CD4-positive, alpha-beta T cell (primary cell): ENCODE data around the gene SPDEF. TPM values are rescaled to one million over a fixed set of nuclear protein-coding genes. Genes with fewer than 3 reads are reported as not detected.

ENCODE experiments used
- ATAC-seq: fragments of 200-7000 bp; cut with Tn5 transposase; one replicate; pipeline ENCODE4 v1.10.0; 2022; ENCODE audit warnings: mild to moderate bottlenecking; ENCODE audit not compliant: poor library complexity
- CTCF ChIA-PET: fragments of 350-600 bp; sonication (Branson Sonifier 250); formaldehyde crosslinking; loops from one replicate; lab custom pipeline; 2021; ENCODE audit warnings: antibody characterized with exemption, inconsistent platforms; lab: Charles Lee
- POLR2A ChIA-PET: fragments of 350-600 bp; sonication (Branson Sonifier 250); formaldehyde crosslinking; loops from one replicate; lab custom pipeline; 2021; ENCODE audit warnings: antibody characterized with exemption, inconsistent platforms; lab: Charles Lee
- DNase-seq, 14 experiments: peaks; one replicate each; pipeline ENCODE4 v3.0.0-alpha.2; 2013 to 2020; ENCODE audit warnings: mixed read lengths in 2 of 14
- H3K27ac ChIP-seq, 2 donors: one replicate each; pipeline versions ENCODE4 v1.5.1 to v1.7.0; 2013; ENCODE audit warnings: low read length in 2 of 2, low read depth in 1 of 2, mild to moderate bottlenecking in 1 of 2
- H3K27me3 ChIP-seq, 2 experiments: 1 replicate in 1 of 2; 2 replicates in 1 of 2; pipeline versions ENCODE4 v1.6.1 to v1.7.0; 2013; ENCODE audit warnings: low read length in 2 of 2, control low read depth in 1 of 2, mild to moderate bottlenecking in 1 of 2, moderate library complexity in 1 of 2; ENCODE audit not compliant: insufficient read depth in 2 of 2, control insufficient read depth in 1 of 2
- H3K36me3 ChIP-seq: one replicate; pipeline ENCODE4 v1.6.1; 2013; ENCODE audit warnings: low read length, control low read depth; ENCODE audit not compliant: insufficient read depth
- H3K4me1 ChIP-seq: one replicate; pipeline ENCODE4 v1.6.1; 2013; ENCODE audit warnings: low read length, control low read depth; ENCODE audit not compliant: insufficient read depth
- H3K4me3 ChIP-seq: one replicate; pipeline ENCODE4 v1.5.1; 2013; ENCODE audit warnings: mild to moderate bottlenecking, low read length, moderate library complexity
- H3K9me3 ChIP-seq, 2 experiments: 1 replicate in 1 of 2; 2 replicates in 1 of 2; pipeline versions ENCODE4 v1.6.1 to v1.7.0; 2013; ENCODE audit warnings: low read length in 2 of 2, mild to moderate bottlenecking in 2 of 2, control low read depth in 1 of 2, moderate library complexity in 1 of 2; ENCODE audit not compliant: control insufficient read depth in 1 of 2, insufficient read depth in 1 of 2
- H3K27ac Mint-ChIP-seq: one replicate; pipeline ENCODE4 v1.8.0; 2020; ENCODE audit warnings: mixed read lengths
- H3K27me3 Mint-ChIP-seq: one replicate; pipeline ENCODE4 v1.8.0; 2021; ENCODE audit warnings: mixed read lengths
- H3K36me3 Mint-ChIP-seq: one replicate; pipeline ENCODE4 v1.8.0; 2021; ENCODE audit warnings: low read depth, mixed read lengths
- H3K4me1 Mint-ChIP-seq: one replicate; pipeline ENCODE4 v1.8.0; 2021; ENCODE audit warnings: low read depth, mixed read lengths
- H3K4me3 Mint-ChIP-seq: one replicate; pipeline ENCODE4 v1.8.0; 2020; ENCODE audit warnings: mild to moderate bottlenecking, mixed read lengths
- H3K9me3 Mint-ChIP-seq: one replicate; pipeline ENCODE4 v1.8.0; 2020; ENCODE audit warnings: mixed read lengths
- intact Hi-C, 2 experiments: fragments of 100-400 bp; cut with DNase I in 1 of 2; cut with micrococcal nuclease in 1 of 2; formaldehyde crosslinking; loops; one replicate each; pipeline versions ENCODE4 v1.15.1 to v1.9.0; 2023 to 2025; cut with DNase I, micrococcal nuclease
- total RNA-seq, 174 experiments: library from RNA in 2 of 174; stranded (reverse) in 2 of 174; gene quantifications; one replicate each; pipeline ENCODE4 v1.2.3 and lab custom pipeline; 2021 to 2026
- TF ChIP-seq, protein P1 (sequence below): fragments of 200-600 bp; IDR thresholded peaks from one replicate; pipeline ENCODE4 v1.8.0; 2022; ENCODE audit warnings: antibody characterized with exemption, mild to moderate bottlenecking

The SPDEF gene
- total RNA-seq, 2 experiments from 2014 or later: 0.17 to 0.36 TPM

DNA sequence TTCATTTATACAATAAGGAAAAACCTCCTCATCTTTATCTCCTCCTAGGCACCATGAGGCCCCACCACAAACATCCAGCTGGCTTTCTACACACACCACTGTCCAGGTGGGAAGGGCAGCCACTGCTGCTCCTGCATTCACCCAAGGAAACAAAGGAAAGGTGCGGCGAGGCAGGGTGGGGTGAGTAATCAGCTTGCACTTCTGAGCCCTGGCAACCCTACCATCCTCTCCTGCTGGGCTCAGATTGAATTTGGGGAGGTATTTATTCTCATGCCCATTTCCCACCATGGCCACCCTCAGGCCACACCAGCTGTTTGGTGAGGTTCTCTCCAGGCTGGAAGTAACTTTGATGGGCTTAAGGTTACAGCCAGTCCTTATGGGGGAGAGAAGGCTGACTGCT is 31.2 kb upstream of the SPDEF start:
- ChIA-PET POLR2A (no interaction called here), CTCF (no interaction called here)
- DNase-seq: no peak
- H3K4me1 Mint-ChIP-seq: peaks cover 12% of the 10 kb centered on the region
- Histone ChIP-seq H3K36me3 (peaks cover 44% of the 10 kb centered on the region), H3K27ac (no peak overlapping the region), H3K9me3 (no peaks in the 10 kb centered on the region), H3K27me3 (no peaks in the 10 kb centered on the region), H3K4me3 (no peak overlapping the region), H3K4me1 (peaks cover 3% of the 10 kb centered on the region)
- no peak overlapping the region for H3K27ac Mint-ChIP-seq
- H3K36me3 Mint-ChIP-seq: peaks cover 38% of the 10 kb centered on the region
- intact Hi-C loops: no loop called here
- TF ChIP-seq, protein P1, sequence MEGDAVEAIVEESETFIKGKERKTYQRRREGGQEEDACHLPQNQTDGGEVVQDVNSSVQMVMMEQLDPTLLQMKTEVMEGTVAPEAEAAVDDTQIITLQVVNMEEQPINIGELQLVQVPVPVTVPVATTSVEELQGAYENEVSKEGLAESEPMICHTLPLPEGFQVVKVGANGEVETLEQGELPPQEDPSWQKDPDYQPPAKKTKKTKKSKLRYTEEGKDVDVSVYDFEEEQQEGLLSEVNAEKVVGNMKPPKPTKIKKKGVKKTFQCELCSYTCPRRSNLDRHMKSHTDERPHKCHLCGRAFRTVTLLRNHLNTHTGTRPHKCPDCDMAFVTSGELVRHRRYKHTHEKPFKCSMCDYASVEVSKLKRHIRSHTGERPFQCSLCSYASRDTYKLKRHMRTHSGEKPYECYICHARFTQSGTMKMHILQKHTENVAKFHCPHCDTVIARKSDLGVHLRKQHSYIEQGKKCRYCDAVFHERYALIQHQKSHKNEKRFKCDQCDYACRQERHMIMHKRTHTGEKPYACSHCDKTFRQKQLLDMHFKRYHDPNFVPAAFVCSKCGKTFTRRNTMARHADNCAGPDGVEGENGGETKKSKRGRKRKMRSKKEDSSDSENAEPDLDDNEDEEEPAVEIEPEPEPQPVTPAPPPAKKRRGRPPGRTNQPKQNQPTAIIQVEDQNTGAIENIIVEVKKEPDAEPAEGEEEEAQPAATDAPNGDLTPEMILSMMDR: no peak
- H3K27me3 Mint-ChIP-seq: no peaks in the 10 kb centered on the region
- ATAC-seq: no peak
- H3K9me3 Mint-ChIP-seq: no peaks in the 10 kb centered on the region
- H3K4me3 Mint-ChIP-seq: no peak overlapping the region

DNA sequence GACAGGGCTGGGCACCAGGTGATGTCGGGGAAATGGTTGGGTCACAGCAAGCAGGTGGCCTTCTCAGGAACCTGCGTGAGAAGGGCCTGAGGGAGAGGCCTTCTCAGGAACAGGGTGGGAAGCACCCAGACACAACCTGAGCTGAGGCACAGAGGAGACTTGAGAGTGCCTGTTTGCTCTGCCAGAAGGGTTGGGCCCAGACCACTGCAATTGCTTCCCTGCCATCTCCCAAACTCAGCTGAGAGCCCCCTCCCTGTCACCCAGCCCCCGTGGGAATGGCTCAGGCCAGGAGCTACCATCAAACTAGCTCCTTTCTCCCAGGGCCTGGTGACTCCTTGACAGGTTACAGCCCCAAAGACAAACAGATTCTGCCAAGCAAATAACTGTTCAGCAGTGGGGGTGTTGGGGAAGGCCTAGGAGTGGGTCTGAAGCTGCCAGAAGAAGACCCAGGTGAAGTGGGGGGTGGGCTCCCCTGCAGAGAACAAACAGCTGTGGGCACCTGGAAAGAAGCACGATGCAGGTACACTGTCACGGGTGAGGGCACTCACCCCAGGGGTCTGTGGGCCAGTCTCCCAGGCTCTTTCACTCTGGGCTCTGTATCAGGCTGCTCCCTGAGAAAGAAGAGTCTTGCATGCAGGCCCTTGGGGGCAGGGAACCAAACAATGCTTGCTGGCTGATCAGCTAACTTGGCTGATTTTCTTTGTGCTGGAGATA is 30.4 kb upstream of the SPDEF start:
- POLR2A ChIA-PET: no interaction called here
- H3K27me3 ChIP-seq: no peaks in the 10 kb centered on the region
- no peak overlapping the region for H3K4me3 ChIP-seq
- H3K27ac ChIP-seq: no peak overlapping the region
- peaks cover 5% of the 10 kb centered on the region for H3K4me1 Mint-ChIP-seq
- TF ChIP-seq, protein P1: no peak
- ATAC-seq (no peak), DNase-seq (no peak)
- H3K4me3 Mint-ChIP-seq: no peak overlapping the region
- H3K4me1 ChIP-seq: no peaks in the 10 kb centered on the region
- intact Hi-C loops: no loop called here
- H3K27ac Mint-ChIP-seq: no peak overlapping the region
- peaks cover 38% of the 10 kb centered on the region for H3K36me3 Mint-ChIP-seq
- H3K9me3 ChIP-seq: no peaks in the 10 kb centered on the region
- no peaks in the 10 kb centered on the region for H3K9me3 Mint-ChIP-seq
- no peaks in the 10 kb centered on the region for H3K27me3 Mint-ChIP-seq
- peaks cover 44% of the 10 kb centered on the region for H3K36me3 ChIP-seq
- CTCF ChIA-PET: no interaction called here

- POLR2A ChIA-PET: no interaction called here
- H3K4me3 ChIP-seq: no peak overlapping the region
- H3K36me3 ChIP-seq: peaks cover 42% of the 10 kb centered on the region
- H3K27ac ChIP-seq: no peak overlapping the region
- H3K27me3 Mint-ChIP-seq: no peaks in the 10 kb centered on the region
- DNase-seq (no peak), ATAC-seq (no peak)
- H3K9me3 Mint-ChIP-seq: no peaks in the 10 kb centered on the region
- no peaks in the 10 kb centered on the region for H3K27me3 ChIP-seq
- no peaks in the 10 kb centered on the region for H3K9me3 ChIP-seq
- no peaks in the 10 kb centered on the region for H3K4me1 ChIP-seq
- H3K27ac Mint-ChIP-seq: peak overlapping the region; percentile 46
- intact Hi-C loops: no loop called here
- no peak overlapping the region for H3K4me3 Mint-ChIP-seq
- TF ChIP-seq, protein P1: no peak
- H3K36me3 Mint-ChIP-seq: peaks cover 34% of the 10 kb centered on the region
- H3K4me1 Mint-ChIP-seq: peaks cover under 1% of the 10 kb centered on the region
- CTCF ChIA-PET: no interaction called here
Observed at GRCh38 chr6:34585512-34586061, 29.5 kb upstream of the SPDEF start.
